ENCODE results near the gene DAPK1.

GRCh38 chr9:87674565-87675299, 177.1 kb downstream of the DAPK1 start:
- TF ChIP-seq CTCF (IDR thresholded peaks at IDR 0.05): no peak
- no peak for TF ChIP-seq ZFX (IDR thresholded peaks at IDR 0.05; ENCODE audit: borderline replicate concordance)

Measured in 22Rv1 (cell line).